ENCODE measurements around the gene HSBP1L1.
A peak's percentile ranks its signal among the peaks of the same experiment; 100 is the strongest.

Gene HSBP1L1

GRCh38 chr18:79982736-79983135 is 18.3 kb downstream of the HSBP1L1 start:
- H3K14ac ChIP-seq (ENCODE audit: low read length) = no peak overlapping the region
- no peak overlapping the region for H2BK12ac ChIP-seq (ENCODE audit: low read length)
- H3K79me2 ChIP-seq (ENCODE audit: control insufficient read depth, insufficient read depth, low read length, poor library complexity) = peaks cover 23% of the 10 kb centered on the region
- H3K9me3 ChIP-seq (ENCODE audit: insufficient read depth, low read depth, low read length) = no peaks in the 10 kb centered on the region
- no peak overlapping the region for H2BK120ac ChIP-seq (ENCODE audit: insufficient read depth, low read length, poor library complexity)
- no peak overlapping the region for H4K8ac ChIP-seq (ENCODE audit: low read depth, low read length)
- H2AFZ ChIP-seq (ENCODE audit: insufficient read depth, low read length, poor library complexity) = no peak overlapping the region
- no peak overlapping the region for H3K4me2 ChIP-seq (ENCODE audit: low read length)
- no peak overlapping the region for H2AK5ac ChIP-seq (ENCODE audit: low read length)
- H3K23ac ChIP-seq (ENCODE audit: low read length) = no peak overlapping the region
- no peak overlapping the region for H3K9ac ChIP-seq (ENCODE audit: low read length)
- H4K91ac ChIP-seq (ENCODE audit: low read depth, low read length) = no peak overlapping the region
- no peak for DNase-seq
- no peak overlapping the region for H3K18ac ChIP-seq (ENCODE audit: low read length)
- H3K27ac ChIP-seq (ENCODE audit: low read depth, low read length) = no peak overlapping the region
- H3K36me3 ChIP-seq (ENCODE audit: control insufficient read depth in 1 of 2, insufficient read depth in 2 of 2, low read length in 2 of 2) = peaks cover 13 to 27% of the 10 kb centered on the region in 2 experiments
- no peak overlapping the region for H3K4me3 ChIP-seq (ENCODE audit: low read depth, low read length)
- peaks cover 0 to 3% of the 10 kb centered on the region in 2 experiments for H3K4me1 ChIP-seq (ENCODE audit: control insufficient read depth in 1 of 2, insufficient read depth in 2 of 2, low read length in 2 of 2)
- no peak overlapping the region for H2BK5ac ChIP-seq (ENCODE audit: low read depth, low read length, poor library complexity)
- no peaks in the 10 kb centered on the region for H3K79me1 ChIP-seq (ENCODE audit: low read length)
- peak overlapping the region; percentile 28 for H3K4ac ChIP-seq (ENCODE audit: low read depth, low read length)
- no peak overlapping the region for H4K12ac ChIP-seq (ENCODE audit: low read depth, low read length)
- no peaks in the 10 kb centered on the region for H3K27me3 ChIP-seq (ENCODE audit: insufficient read depth, low read length)
- WGBS (ENCODE audit: extremely low coverage, insufficient coverage, insufficient read length) = no CpG with 5 or more reads among the region's 6 CpGs

DNA sequence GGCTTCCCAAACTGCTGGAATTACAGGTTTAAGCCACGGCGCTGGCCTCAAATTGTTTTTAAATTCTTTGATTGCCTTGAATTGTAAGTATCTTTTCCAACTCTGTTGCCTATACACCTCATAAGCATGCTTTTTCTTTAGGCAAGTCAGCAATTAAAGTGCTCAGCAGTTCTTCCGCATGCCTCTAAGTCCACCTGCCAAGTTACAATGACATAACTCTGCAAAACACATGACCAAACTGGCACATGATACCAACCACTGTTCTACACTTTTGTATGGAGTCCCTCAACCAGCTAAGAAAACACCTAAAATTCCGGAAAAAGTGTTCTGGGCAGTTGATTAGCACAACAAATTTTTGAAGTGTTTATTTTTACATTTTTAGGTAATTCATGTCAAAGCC is 18.8 kb downstream of the HSBP1L1 start:
- peak overlapping the region; percentile 81 for H3K4ac ChIP-seq (ENCODE audit: low read depth, low read length)

DNA sequence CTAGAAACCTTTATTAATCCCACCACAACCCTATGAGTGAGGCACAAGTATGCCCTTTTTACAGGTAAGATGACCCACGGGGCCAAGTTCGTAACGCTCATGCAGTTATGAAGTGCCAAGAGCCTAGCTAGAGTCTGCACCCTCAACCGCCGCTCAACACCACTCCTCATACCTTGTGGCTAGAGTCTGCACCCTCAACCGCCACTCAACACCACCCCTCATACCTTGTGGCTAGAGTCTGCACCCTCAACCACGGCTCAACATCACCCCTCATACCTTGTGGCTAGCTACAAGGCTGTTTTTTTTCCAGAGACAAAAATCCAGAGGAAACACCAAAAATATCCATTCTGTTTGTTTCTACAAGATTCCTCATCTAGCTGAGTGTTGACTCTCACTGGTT is 19.4 kb downstream of the HSBP1L1 start:
- Histone ChIP-seq H3K79me2 (ENCODE audit: control insufficient read depth, insufficient read depth, low read length, poor library complexity) (peaks cover 28% of the 10 kb centered on the region), H3K4ac (ENCODE audit: low read depth, low read length) (peak overlapping the region; percentile 30), H3K14ac (ENCODE audit: low read length) (no peak overlapping the region), H4K91ac (ENCODE audit: low read depth, low read length) (no peak overlapping the region), H2BK12ac (ENCODE audit: low read length) (no peak overlapping the region), H3K27me3 (ENCODE audit: insufficient read depth, low read length) (no peaks in the 10 kb centered on the region), H3K18ac (ENCODE audit: low read length) (no peak overlapping the region), H4K12ac (ENCODE audit: low read depth, low read length) (no peak overlapping the region), H3K4me3 (ENCODE audit: low read depth, low read length) (no peak overlapping the region), H2AFZ (ENCODE audit: insufficient read depth, low read length, poor library complexity) (no peak overlapping the region), H3K4me2 (ENCODE audit: low read length) (no peak overlapping the region), H3K9me3 (ENCODE audit: insufficient read depth, low read depth, low read length) (peaks cover 1% of the 10 kb centered on the region), H3K79me1 (ENCODE audit: low read length) (peaks cover 8% of the 10 kb centered on the region), H3K27ac (ENCODE audit: low read depth, low read length) (no peak overlapping the region), H3K9ac (ENCODE audit: low read length) (no peak overlapping the region), H3K36me3 (ENCODE audit: control insufficient read depth in 1 of 2, insufficient read depth in 2 of 2, low read length in 2 of 2) (peaks cover 13 to 27% of the 10 kb centered on the region in 2 experiments), H3K4me1 (ENCODE audit: control insufficient read depth in 1 of 2, insufficient read depth in 2 of 2, low read length in 2 of 2) (peaks cover 0 to 3% of the 10 kb centered on the region in 2 experiments), H2BK120ac (ENCODE audit: insufficient read depth, low read length, poor library complexity) (no peak overlapping the region), H3K23ac (ENCODE audit: low read length) (no peak overlapping the region), H4K8ac (ENCODE audit: low read depth, low read length) (no peak overlapping the region), H2AK5ac (ENCODE audit: low read length) (no peak overlapping the region), H2BK5ac (ENCODE audit: low read depth, low read length, poor library complexity) (no peak overlapping the region)
- no peak for DNase-seq
- no CpG with 5 or more reads among the region's 7 CpGs for WGBS (ENCODE audit: extremely low coverage, insufficient coverage, insufficient read length)

More for the DNA sequence above, 18.8 kb downstream of the HSBP1L1 start:
- no peak overlapping the region for H3K27ac ChIP-seq (ENCODE audit: low read depth, low read length)
- WGBS (ENCODE audit: extremely low coverage, insufficient coverage, insufficient read length) = no CpG with 5 or more reads among the region's 4 CpGs
- DNase-seq = no peak
- no peak overlapping the region for H4K12ac ChIP-seq (ENCODE audit: low read depth, low read length)
- H3K27me3 ChIP-seq (ENCODE audit: insufficient read depth, low read length) = no peaks in the 10 kb centered on the region
- no peak overlapping the region for H4K91ac ChIP-seq (ENCODE audit: low read depth, low read length)
- H2AK5ac ChIP-seq (ENCODE audit: low read length) = no peak overlapping the region
- no peak overlapping the region for H3K4me2 ChIP-seq (ENCODE audit: low read length)
- H4K8ac ChIP-seq (ENCODE audit: low read depth, low read length) = no peak overlapping the region
- H3K9me3 ChIP-seq (ENCODE audit: insufficient read depth, low read depth, low read length) = peaks cover 1% of the 10 kb centered on the region
- H2BK120ac ChIP-seq (ENCODE audit: insufficient read depth, low read length, poor library complexity) = no peak overlapping the region
- H2BK5ac ChIP-seq (ENCODE audit: low read depth, low read length, poor library complexity) = no peak overlapping the region
- no peak overlapping the region for H3K4me3 ChIP-seq (ENCODE audit: low read depth, low read length)
- no peak overlapping the region for H2AFZ ChIP-seq (ENCODE audit: insufficient read depth, low read length, poor library complexity)
- no peak overlapping the region for H3K18ac ChIP-seq (ENCODE audit: low read length)
- no peak overlapping the region for H3K9ac ChIP-seq (ENCODE audit: low read length)
- peaks cover 0 to 3% of the 10 kb centered on the region in 2 experiments for H3K4me1 ChIP-seq (ENCODE audit: control insufficient read depth in 1 of 2, insufficient read depth in 2 of 2, low read length in 2 of 2)
- H3K36me3 ChIP-seq (ENCODE audit: control insufficient read depth in 1 of 2, insufficient read depth in 2 of 2, low read length in 2 of 2) = peaks cover 13 to 27% of the 10 kb centered on the region in 2 experiments
- no peak overlapping the region for H2BK12ac ChIP-seq (ENCODE audit: low read length)
- H3K79me2 ChIP-seq (ENCODE audit: control insufficient read depth, insufficient read depth, low read length, poor library complexity) = peaks cover 26% of the 10 kb centered on the region
- no peak overlapping the region for H3K14ac ChIP-seq (ENCODE audit: low read length)
- H3K79me1 ChIP-seq (ENCODE audit: low read length) = peaks cover 3% of the 10 kb centered on the region
- no peak overlapping the region for H3K23ac ChIP-seq (ENCODE audit: low read length)

DNA sequence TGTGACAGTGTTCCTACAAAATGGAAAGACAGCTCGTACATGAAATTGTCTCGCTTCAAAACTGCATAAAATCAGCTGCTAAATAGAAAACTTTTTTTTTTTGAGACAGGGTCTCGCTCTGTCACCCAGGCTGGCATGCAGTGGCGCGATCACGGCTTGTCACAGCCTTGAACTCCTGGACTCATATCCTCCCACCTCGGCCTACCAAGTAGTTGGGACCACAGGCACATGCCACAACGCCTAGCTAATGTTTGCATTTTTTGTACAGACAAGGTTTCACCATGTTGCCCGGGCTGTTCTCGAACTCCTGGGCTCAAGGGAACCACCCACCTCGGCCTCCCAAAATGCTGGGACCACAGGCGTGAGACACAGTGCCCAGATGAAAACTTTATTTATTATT is 20.7 kb downstream of the HSBP1L1 start:
- Histone ChIP-seq H3K9me3 (ENCODE audit: insufficient read depth, low read depth, low read length) (peaks cover 1% of the 10 kb centered on the region), H3K23ac (ENCODE audit: low read length) (no peak overlapping the region), H4K91ac (ENCODE audit: low read depth, low read length) (no peak overlapping the region), H3K27me3 (ENCODE audit: insufficient read depth, low read length) (no peaks in the 10 kb centered on the region), H2BK12ac (ENCODE audit: low read length) (no peak overlapping the region), H2BK5ac (ENCODE audit: low read depth, low read length, poor library complexity) (no peak overlapping the region), H3K14ac (ENCODE audit: low read length) (no peak overlapping the region), H3K4ac (ENCODE audit: low read depth, low read length) (peak overlapping the region; percentile 58), H3K9ac (ENCODE audit: low read length) (no peak overlapping the region), H3K18ac (ENCODE audit: low read length) (no peak overlapping the region), H3K79me1 (ENCODE audit: low read length) (peaks cover 12% of the 10 kb centered on the region), H3K4me2 (ENCODE audit: low read length) (no peak overlapping the region), H4K8ac (ENCODE audit: low read depth, low read length) (no peak overlapping the region), H2AFZ (ENCODE audit: insufficient read depth, low read length, poor library complexity) (no peak overlapping the region), H2AK5ac (ENCODE audit: low read length) (no peak overlapping the region), H3K4me3 (ENCODE audit: low read depth, low read length) (no peak overlapping the region), H3K79me2 (ENCODE audit: control insufficient read depth, insufficient read depth, low read length, poor library complexity) (peaks cover 28% of the 10 kb centered on the region), H4K12ac (ENCODE audit: low read depth, low read length) (no peak overlapping the region), H2BK120ac (ENCODE audit: insufficient read depth, low read length, poor library complexity) (no peak overlapping the region), H3K27ac (ENCODE audit: low read depth, low read length) (no peak overlapping the region), H3K4me1 (ENCODE audit: control insufficient read depth in 1 of 2, insufficient read depth in 2 of 2, low read length in 2 of 2) (peaks cover 3 to 5% of the 10 kb centered on the region in 2 experiments), H3K36me3 (ENCODE audit: control insufficient read depth in 1 of 2, insufficient read depth in 2 of 2, low read length in 2 of 2) (peaks cover 13 to 23% of the 10 kb centered on the region in 2 experiments)
- no peak for DNase-seq
- no CpG with 5 or more reads among the region's 12 CpGs for WGBS (ENCODE audit: extremely low coverage, insufficient coverage, insufficient read length)

All from trophoblast cell (in vitro differentiated cells and primary cell).